Suprapubic skin (tissue), 4 donors: ENCODE results near the gene POLR2M. TPM values are rescaled to one million over a fixed set of nuclear protein-coding genes. Genes with fewer than 3 reads are reported as not detected.

ENCODE experiments used
- DNase-seq, 2 donors: peaks; one replicate each; pipeline ENCODE4 v3.0.0-alpha.2; 2019; ENCODE audit warnings: low spot score in 2 of 2
- H3K27ac ChIP-seq: fragments of 200-600 bp; sonication (generic); one replicate; pipeline ENCODE4 v1.5.1; 2019
- H3K27me3 ChIP-seq: fragments of 200-600 bp; sonication (generic); one replicate; pipeline ENCODE4 v1.5.1; 2019
- H3K36me3 ChIP-seq: fragments of 200-600 bp; sonication (generic); one replicate; pipeline ENCODE4 v1.5.1; 2019
- H3K4me1 ChIP-seq: fragments of 200-600 bp; sonication (generic); one replicate; pipeline ENCODE4 v1.5.1; 2019
- H3K4me3 ChIP-seq: fragments of 200-600 bp; sonication (generic); one replicate; pipeline ENCODE4 v1.5.1; 2019; ENCODE audit warnings: mild to moderate bottlenecking
- H3K9me3 ChIP-seq: fragments of 200-600 bp; sonication (generic); one replicate; pipeline ENCODE4 v1.5.1; 2019
- EP300 ChIP-seq: sonication (generic); formaldehyde crosslinking; IDR thresholded peaks from one replicate; pipeline ENCODE4 v1.6.1; 2017; ENCODE audit warnings: antibody characterized with exemption
- POLR2A ChIP-seq, 2 donors: fragments of 450-650 bp; IDR thresholded peaks; one replicate each; pipeline ENCODE4 v1.6.1; 2017; ENCODE audit warnings: antibody characterized with exemption in 2 of 2, mild to moderate bottlenecking in 2 of 2, moderate library complexity in 2 of 2
- POLR2AphosphoS5 ChIP-seq, 3 donors: sonication (generic); formaldehyde crosslinking; IDR thresholded peaks; one replicate each; pipeline ENCODE4 v1.6.1; 2017; ENCODE audit warnings: antibody characterized with exemption in 3 of 3
- WGBS: methylation state at CpG from one replicate; pipeline ENCODE4 v1.1.5; 2018; 5-methylcytosine and 5-hydroxymethylcytosine counted together
- total RNA-seq, 4 donors: library from RNA; depleted of rRNA; stranded (reverse); fragments of >200 nt; gene quantifications; one replicate each; pipeline ENCODE4 v1.1.0, GENCODE V29; 2016
- TF ChIP-seq, protein P1 (sequence below), 2 donors: fragments of 200-600 bp in 1 of 2; fragments of 450-650 bp in 1 of 2; sonication (generic) in 1 of 2; IDR thresholded peaks; one replicate each; pipeline ENCODE4 v1.5.1; 2016 to 2019; ENCODE audit warnings: antibody characterized with exemption in 2 of 2, mild to moderate bottlenecking in 1 of 2, moderate library complexity in 1 of 2

POLR2M gene
- total RNA-seq, 4 donors from 2014 or later: 61.9 to 329 (median 135) TPM

DNA sequence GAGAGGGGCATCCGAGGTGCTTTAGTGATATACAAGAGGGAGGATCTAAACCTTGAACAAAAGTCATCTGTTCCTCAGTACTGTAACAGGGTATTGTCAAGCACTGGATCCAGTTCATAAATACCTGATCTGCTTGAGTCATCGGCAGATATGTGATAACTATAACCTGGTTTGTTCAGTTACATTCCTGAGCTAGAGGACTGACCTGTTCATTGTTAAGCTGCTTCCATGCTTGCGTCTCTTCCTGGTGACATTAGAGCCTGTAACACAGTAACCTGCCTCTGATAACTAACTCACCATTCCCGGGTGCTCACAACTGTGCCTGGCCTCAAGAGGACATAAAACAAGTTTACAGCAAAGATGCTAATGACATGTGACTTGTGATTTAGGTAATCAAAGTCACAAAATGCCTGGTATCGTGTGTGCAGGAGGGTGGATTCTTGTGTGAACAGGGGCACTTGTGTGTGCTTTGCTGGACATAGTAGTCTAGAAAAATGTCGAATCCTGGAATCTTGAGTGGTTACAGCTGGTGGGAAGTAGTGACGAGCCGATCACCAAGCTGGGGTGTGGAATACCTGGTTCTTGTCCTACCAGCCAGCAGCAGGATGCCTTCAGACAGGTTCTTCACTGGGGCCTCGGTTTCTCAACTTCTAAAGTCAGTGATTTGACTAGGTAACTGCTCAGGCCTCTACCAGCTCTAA lies 30.9 kb upstream of the POLR2M start:
- Histone ChIP-seq H3K9me3 (no peaks in the 10 kb centered on the region), H3K4me1 (peaks cover 3% of the 10 kb centered on the region), H3K27ac (no peak overlapping the region), H3K36me3 (no peaks in the 10 kb centered on the region), H3K4me3 (no peak overlapping the region), H3K27me3 (no peaks in the 10 kb centered on the region)
- no peak for TF ChIP-seq EP300
- no peak for TF ChIP-seq POLR2A (IDR thresholded peaks at IDR 0.05)
- TF ChIP-seq POLR2AphosphoS5 (IDR thresholded peaks at IDR 0.05): no peak
- TF ChIP-seq, protein P1, sequence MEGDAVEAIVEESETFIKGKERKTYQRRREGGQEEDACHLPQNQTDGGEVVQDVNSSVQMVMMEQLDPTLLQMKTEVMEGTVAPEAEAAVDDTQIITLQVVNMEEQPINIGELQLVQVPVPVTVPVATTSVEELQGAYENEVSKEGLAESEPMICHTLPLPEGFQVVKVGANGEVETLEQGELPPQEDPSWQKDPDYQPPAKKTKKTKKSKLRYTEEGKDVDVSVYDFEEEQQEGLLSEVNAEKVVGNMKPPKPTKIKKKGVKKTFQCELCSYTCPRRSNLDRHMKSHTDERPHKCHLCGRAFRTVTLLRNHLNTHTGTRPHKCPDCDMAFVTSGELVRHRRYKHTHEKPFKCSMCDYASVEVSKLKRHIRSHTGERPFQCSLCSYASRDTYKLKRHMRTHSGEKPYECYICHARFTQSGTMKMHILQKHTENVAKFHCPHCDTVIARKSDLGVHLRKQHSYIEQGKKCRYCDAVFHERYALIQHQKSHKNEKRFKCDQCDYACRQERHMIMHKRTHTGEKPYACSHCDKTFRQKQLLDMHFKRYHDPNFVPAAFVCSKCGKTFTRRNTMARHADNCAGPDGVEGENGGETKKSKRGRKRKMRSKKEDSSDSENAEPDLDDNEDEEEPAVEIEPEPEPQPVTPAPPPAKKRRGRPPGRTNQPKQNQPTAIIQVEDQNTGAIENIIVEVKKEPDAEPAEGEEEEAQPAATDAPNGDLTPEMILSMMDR (IDR thresholded peaks at IDR 0.05): no peak
- 87% methylated on average over 9 of the region's 9 CpGs for WGBS
- no peak for DNase-seq

DNA sequence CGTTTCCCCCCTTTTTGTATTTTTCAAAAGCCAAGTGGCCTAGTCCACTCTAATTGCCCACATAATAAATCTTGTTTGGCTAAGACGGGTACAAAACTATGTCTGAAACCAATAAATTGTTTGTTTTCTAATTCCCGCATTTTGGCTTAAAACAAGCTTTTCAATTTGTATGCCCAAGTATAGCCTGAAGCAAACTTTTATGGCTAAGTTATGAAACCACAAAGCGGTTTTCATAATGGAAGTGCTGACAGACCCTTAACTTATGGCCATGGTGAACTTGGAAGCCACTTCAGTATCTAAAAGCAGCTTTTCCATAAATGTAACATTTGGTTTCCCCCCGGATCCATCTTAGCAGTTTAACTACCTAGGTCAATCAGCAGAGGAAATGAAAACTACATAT lies 29.9 kb upstream of the POLR2M start:
- no peak overlapping the region for H3K4me3 ChIP-seq
- no peak for DNase-seq
- peaks cover 3% of the 10 kb centered on the region for H3K4me1 ChIP-seq
- no peaks in the 10 kb centered on the region for H3K27me3 ChIP-seq
- no peak overlapping the region for H3K27ac ChIP-seq
- WGBS: 70% methylated on average over 5 of the region's 5 CpGs
- H3K36me3 ChIP-seq: no peaks in the 10 kb centered on the region
- TF ChIP-seq EP300: no peak
- TF ChIP-seq, protein P1 (IDR thresholded peaks at IDR 0.05): no peak
- no peak for TF ChIP-seq POLR2A (IDR thresholded peaks at IDR 0.05)
- TF ChIP-seq POLR2AphosphoS5 (IDR thresholded peaks at IDR 0.05): no peak
- H3K9me3 ChIP-seq: no peaks in the 10 kb centered on the region

DNA sequence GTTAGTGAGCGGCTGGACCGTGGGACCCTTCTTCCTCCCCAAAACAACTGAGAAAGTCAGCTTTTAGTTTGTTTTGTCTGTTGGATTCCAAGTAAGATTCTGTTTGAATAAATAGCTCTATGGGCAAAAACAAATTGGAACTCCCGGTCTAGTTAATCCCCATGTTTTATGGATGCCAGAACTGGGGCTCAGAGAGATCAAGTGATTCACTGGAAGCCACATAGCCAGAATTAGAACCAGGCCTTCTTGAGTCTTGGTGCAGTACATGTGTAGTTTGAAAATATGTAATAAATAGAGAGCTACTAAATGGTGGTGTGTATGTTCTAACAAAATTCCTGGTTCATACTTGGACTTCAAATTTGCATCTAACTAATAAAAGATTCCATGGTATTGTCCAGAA lies 29.3 kb upstream of the POLR2M start:
- DNase-seq: no peak
- 61% methylated on average over 3 of the region's 3 CpGs for WGBS
- Histone ChIP-seq H3K27me3 (no peaks in the 10 kb centered on the region), H3K36me3 (no peaks in the 10 kb centered on the region), H3K4me1 (peaks cover 3% of the 10 kb centered on the region), H3K9me3 (no peaks in the 10 kb centered on the region), H3K4me3 (no peak overlapping the region), H3K27ac (no peak overlapping the region)
- TF ChIP-seq POLR2AphosphoS5 (IDR thresholded peaks at IDR 0.05) (no peak), POLR2A (IDR thresholded peaks at IDR 0.05) (no peak), EP300 (no peak)
- TF ChIP-seq, protein P1 (IDR thresholded peaks at IDR 0.05): no peak

DNA sequence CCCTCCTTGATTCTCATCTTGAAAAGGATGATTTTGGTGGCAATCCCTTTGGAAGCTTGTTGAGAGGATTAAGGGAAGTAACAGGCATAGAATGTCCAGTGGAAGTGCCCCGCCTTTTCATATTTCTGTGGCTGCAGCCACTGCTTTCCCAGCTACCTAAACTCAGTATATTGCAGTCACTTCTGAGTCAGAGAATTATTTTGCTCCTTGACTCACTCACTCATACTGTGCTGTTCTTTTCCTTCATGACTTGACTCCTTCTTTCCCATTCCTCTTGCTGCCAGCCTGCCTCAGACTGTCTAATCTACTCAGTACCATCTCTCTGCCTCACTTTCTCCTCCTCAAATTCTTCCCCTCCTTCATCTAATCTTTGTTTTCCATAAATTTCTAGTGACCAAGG lies 26.5 kb upstream of the POLR2M start:
- DNase-seq: no peak
- H3K36me3 ChIP-seq: no peaks in the 10 kb centered on the region
- H3K4me1 ChIP-seq: peaks cover 3% of the 10 kb centered on the region
- TF ChIP-seq, protein P1 (IDR thresholded peaks at IDR 0.05): no peak
- TF ChIP-seq EP300 (no peak), POLR2AphosphoS5 (IDR thresholded peaks at IDR 0.05) (no peak), POLR2A (IDR thresholded peaks at IDR 0.05) (no peak)
- H3K4me3 ChIP-seq: no peak overlapping the region
- H3K27me3 ChIP-seq: no peaks in the 10 kb centered on the region
- 96% methylated on average over 1 of the region's 1 CpG for WGBS
- no peaks in the 10 kb centered on the region for H3K9me3 ChIP-seq
- no peak overlapping the region for H3K27ac ChIP-seq

DNA sequence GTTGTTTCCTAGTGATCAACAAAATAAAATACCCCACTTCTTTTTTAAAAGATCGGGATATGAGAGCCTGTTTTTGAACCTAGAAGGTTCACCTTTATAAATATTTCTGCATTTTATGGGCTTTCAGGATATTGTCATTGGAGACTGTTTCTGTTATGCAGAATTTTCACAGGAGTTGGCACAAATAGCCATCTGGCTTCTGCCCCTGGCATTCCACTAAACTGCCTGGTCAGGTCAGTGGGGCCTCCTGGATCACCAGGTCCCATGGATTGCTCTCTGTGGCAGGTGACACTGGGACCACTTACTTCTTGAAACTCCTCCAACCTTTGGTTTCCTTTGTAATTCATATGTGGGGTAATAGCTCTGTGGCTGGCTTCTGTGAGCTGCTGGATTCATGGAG lies 25.5 kb upstream of the POLR2M start:
- Histone ChIP-seq H3K9me3 (no peaks in the 10 kb centered on the region), H3K4me1 (no peaks in the 10 kb centered on the region), H3K36me3 (no peaks in the 10 kb centered on the region), H3K27ac (no peak overlapping the region), H3K27me3 (no peaks in the 10 kb centered on the region), H3K4me3 (no peak overlapping the region)
- TF ChIP-seq POLR2AphosphoS5 (IDR thresholded peaks at IDR 0.05) (no peak), POLR2A (IDR thresholded peaks at IDR 0.05) (no peak), EP300 (no peak)
- TF ChIP-seq, protein P1 (IDR thresholded peaks at IDR 0.05): no peak
- 86% methylated on average over 1 of the region's 1 CpG for WGBS
- no peak for DNase-seq
